CD8-positive, alpha-beta memory T cell (primary cell): ENCODE results near the gene EML6. TPM values are rescaled to one million over a fixed set of nuclear protein-coding genes. Genes with fewer than 3 reads are reported as not detected.

Source experiments
- CTCF ChIA-PET: fragments of 350-600 bp; sonication (Branson Sonifier 250); formaldehyde crosslinking; loops from one replicate; lab custom pipeline; 2021; ENCODE audit warnings: antibody characterized with exemption; lab: Charles Lee
- POLR2A ChIA-PET: fragments of 350-600 bp; sonication (Branson Sonifier 250); formaldehyde crosslinking; loops from one replicate; lab custom pipeline; 2021; ENCODE audit warnings: antibody characterized with exemption; lab: Charles Lee
- DNase-seq, 5 donors: peaks; one replicate each; pipeline versions ENCODE4 v3.0.0 to v3.0.0-alpha.2; 2020 to 2022; ENCODE audit warnings: mixed read lengths in 1 of 5
- H3K27ac ChIP-seq: one replicate; pipeline ENCODE4 v1.7.0; 2013; ENCODE audit warnings: low read depth, mild to moderate bottlenecking, low read length, moderate library complexity
- H3K27me3 ChIP-seq: 2 replicates; pipeline ENCODE4 v1.7.0; 2013; ENCODE audit warnings: low read length, mild to moderate bottlenecking; ENCODE audit not compliant: insufficient read depth, poor library complexity, severe bottlenecking
- H3K36me3 ChIP-seq: 2 replicates; pipeline ENCODE4 v1.7.0; 2013; ENCODE audit warnings: mild to moderate bottlenecking, low read length, moderate library complexity; ENCODE audit not compliant: insufficient read depth
- H3K4me1 ChIP-seq: 2 replicates; pipeline ENCODE4 v1.7.0; 2013; ENCODE audit warnings: mild to moderate bottlenecking, low read length, moderate library complexity; ENCODE audit not compliant: insufficient read depth
- H3K4me3 ChIP-seq: 2 replicates; pipeline ENCODE4 v1.7.0; 2013; ENCODE audit warnings: mild to moderate bottlenecking, low read length
- H3K9me3 ChIP-seq: 2 replicates; pipeline ENCODE4 v1.7.0; 2013; ENCODE audit warnings: mild to moderate bottlenecking, low read length
- H3K27ac Mint-ChIP-seq, 8 donors: one replicate each; pipeline ENCODE4 v1.8.0; 2020 to 2021; ENCODE audit warnings: mixed read lengths in 8 of 8, mild to moderate bottlenecking in 6 of 8, inconsistent platforms in 3 of 8, moderate library complexity in 3 of 8
- H3K27me3 Mint-ChIP-seq, 2 donors: one replicate each; pipeline ENCODE4 v1.8.0; 2020 to 2021; ENCODE audit warnings: mixed read lengths in 2 of 2, mild to moderate bottlenecking in 1 of 2, moderate library complexity in 1 of 2
- H3K36me3 Mint-ChIP-seq, 3 donors: one replicate each; pipeline ENCODE4 v1.8.0; 2020 to 2021; ENCODE audit warnings: mixed read lengths in 3 of 3, inconsistent platforms in 1 of 3, mild to moderate bottlenecking in 1 of 3
- H3K4me1 Mint-ChIP-seq, 3 donors: one replicate each; pipeline ENCODE4 v1.8.0; 2020 to 2021; ENCODE audit warnings: mixed read lengths in 3 of 3, inconsistent platforms in 1 of 3, mild to moderate bottlenecking in 1 of 3
- H3K4me3 Mint-ChIP-seq, 7 donors: one replicate each; pipeline ENCODE4 v1.8.0; 2020 to 2021; ENCODE audit warnings: mixed read lengths in 7 of 7, mild to moderate bottlenecking in 6 of 7, moderate library complexity in 4 of 7, inconsistent platforms in 2 of 7
- H3K9me3 Mint-ChIP-seq, 5 donors: one replicate each; pipeline ENCODE4 v1.8.0; 2020 to 2022; ENCODE audit warnings: mixed read lengths in 5 of 5, mild to moderate bottlenecking in 3 of 5, moderate library complexity in 2 of 5, inconsistent platforms in 1 of 5
- polyA plus RNA-seq: library from polyadenylated mRNA; unstranded; fragments of 300-500 nt; fragmentation: Illumina TruSeq; gene quantifications from one replicate; pipeline ENCODE4 v1.2.3, GENCODE V29; 2021
- total RNA-seq, 2 experiments: library from RNA; stranded (reverse); gene quantifications; one replicate each; pipeline ENCODE4 v1.2.3, GENCODE V29; 2021

The EML6 gene
- total and polyA plus RNA-seq, 3 experiments from 2014 or later = 0.05 to 2.3 (median 1.3) TPM

DNA sequence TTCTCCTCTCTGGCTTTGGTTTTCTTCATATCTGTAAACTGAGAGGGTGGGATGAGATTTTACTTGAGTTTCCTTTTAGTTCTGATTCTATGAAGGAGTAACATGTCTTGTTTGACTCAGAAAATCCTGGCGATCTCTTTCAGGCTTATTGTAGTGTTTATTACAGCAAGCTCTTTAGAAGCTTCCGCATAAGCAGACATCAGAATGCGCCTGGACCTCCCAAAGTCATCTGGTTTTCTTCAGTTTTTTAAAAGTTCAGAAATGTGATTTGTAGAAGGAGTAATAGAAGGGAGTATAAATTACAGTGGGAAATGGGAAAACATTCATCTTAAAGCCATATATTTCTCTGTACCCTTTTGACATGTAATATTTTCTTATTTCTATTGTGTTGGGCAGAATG lies 68.4 kb downstream of the EML6 start:
- H3K27me3 ChIP-seq = no peaks in the 10 kb centered on the region
- H3K4me3 ChIP-seq = no peak overlapping the region
- CTCF ChIA-PET = no interaction called here
- H3K4me1 ChIP-seq = no peaks in the 10 kb centered on the region
- Mint-ChIP-seq H3K27ac (no peak overlapping the region), H3K4me3 (no peak overlapping the region), H3K4me1 (no peaks in the 10 kb centered on the region), H3K36me3 (no peaks in the 10 kb centered on the region), H3K27me3 (peaks cover 0 to 12% of the 10 kb centered on the region in 2 donors), H3K9me3 (no peaks in the 10 kb centered on the region)
- H3K9me3 ChIP-seq = no peaks in the 10 kb centered on the region
- no peak for DNase-seq
- no peaks in the 10 kb centered on the region for H3K36me3 ChIP-seq
- POLR2A ChIA-PET = no interaction called here
- no peak overlapping the region for H3K27ac ChIP-seq

DNA sequence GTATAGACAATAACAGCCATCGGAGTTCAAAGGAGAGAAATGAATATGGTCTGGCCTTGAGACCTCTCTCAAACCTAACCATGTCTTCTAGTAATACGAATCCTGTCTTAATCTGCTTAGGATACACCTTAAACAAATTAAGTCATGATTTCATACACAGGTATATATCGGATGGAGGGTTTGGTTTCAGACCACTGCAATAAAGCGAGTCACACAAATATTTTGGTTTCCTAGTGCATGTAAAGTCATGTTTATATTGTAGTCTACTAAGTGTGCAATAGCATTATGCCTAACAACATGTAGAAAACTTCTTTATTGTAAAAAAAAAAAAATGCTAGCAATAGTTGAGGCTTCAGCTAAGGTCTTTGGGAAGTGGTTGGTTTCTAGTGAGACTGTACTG lies 73.8 kb downstream of the EML6 start:
- Mint-ChIP-seq H3K4me1 (no peaks in the 10 kb centered on the region), H3K9me3 (no peaks in the 10 kb centered on the region), H3K36me3 (no peaks in the 10 kb centered on the region), H3K27me3 (peaks cover 2 to 26% of the 10 kb centered on the region in 2 donors), H3K27ac (no peak overlapping the region), H3K4me3 (no peak overlapping the region)
- no peak for DNase-seq
- H3K9me3 ChIP-seq = no peaks in the 10 kb centered on the region
- no peak overlapping the region for H3K27ac ChIP-seq
- no peaks in the 10 kb centered on the region for H3K4me1 ChIP-seq
- H3K36me3 ChIP-seq = no peaks in the 10 kb centered on the region
- ChIA-PET POLR2A (no interaction called here), CTCF (interaction anchor here (0.7 kb wide), 1 partner anchor 10 kb away, joined by 3 read pairs; no protein-coding TSS in a partner anchor)
- no peaks in the 10 kb centered on the region for H3K27me3 ChIP-seq
- H3K4me3 ChIP-seq = no peak overlapping the region

DNA sequence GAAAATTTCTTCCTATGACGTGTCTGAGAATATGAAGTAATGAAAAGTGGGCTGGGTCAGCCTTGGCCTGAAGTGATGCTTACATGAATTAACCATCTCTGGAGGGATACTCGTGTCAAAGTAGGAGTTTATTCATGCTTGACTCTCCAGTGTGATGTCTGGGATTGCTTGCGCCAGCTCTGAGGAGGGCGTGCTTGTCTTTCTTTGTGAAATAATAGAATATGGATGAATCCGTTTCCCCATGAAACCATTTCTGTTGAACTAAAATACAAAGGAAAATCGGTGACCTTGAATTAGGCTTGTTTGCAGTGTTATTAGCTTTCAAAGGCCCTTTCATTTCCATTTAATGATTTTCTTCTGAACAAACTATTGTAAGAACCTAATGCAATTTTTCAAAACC lies 77.9 kb downstream of the EML6 start:
- no peak for DNase-seq
- Mint-ChIP-seq H3K36me3 (no peaks in the 10 kb centered on the region), H3K9me3 (peaks cover 0 to 5% (median 2%) of the 10 kb centered on the region in 5 donors), H3K4me1 (peaks cover 7 to 9% (median 7%) of the 10 kb centered on the region in 3 donors), H3K4me3 (no peak overlapping the region), H3K27me3 (peaks cover 2 to 22% of the 10 kb centered on the region in 2 donors), H3K27ac (no peak overlapping the region)
- H3K36me3 ChIP-seq = no peaks in the 10 kb centered on the region
- ChIA-PET POLR2A (no interaction called here), CTCF (no interaction called here)
- no peak overlapping the region for H3K27ac ChIP-seq
- no peaks in the 10 kb centered on the region for H3K9me3 ChIP-seq
- H3K4me1 ChIP-seq = no peaks in the 10 kb centered on the region
- no peaks in the 10 kb centered on the region for H3K27me3 ChIP-seq
- H3K4me3 ChIP-seq = no peak overlapping the region

DNA sequence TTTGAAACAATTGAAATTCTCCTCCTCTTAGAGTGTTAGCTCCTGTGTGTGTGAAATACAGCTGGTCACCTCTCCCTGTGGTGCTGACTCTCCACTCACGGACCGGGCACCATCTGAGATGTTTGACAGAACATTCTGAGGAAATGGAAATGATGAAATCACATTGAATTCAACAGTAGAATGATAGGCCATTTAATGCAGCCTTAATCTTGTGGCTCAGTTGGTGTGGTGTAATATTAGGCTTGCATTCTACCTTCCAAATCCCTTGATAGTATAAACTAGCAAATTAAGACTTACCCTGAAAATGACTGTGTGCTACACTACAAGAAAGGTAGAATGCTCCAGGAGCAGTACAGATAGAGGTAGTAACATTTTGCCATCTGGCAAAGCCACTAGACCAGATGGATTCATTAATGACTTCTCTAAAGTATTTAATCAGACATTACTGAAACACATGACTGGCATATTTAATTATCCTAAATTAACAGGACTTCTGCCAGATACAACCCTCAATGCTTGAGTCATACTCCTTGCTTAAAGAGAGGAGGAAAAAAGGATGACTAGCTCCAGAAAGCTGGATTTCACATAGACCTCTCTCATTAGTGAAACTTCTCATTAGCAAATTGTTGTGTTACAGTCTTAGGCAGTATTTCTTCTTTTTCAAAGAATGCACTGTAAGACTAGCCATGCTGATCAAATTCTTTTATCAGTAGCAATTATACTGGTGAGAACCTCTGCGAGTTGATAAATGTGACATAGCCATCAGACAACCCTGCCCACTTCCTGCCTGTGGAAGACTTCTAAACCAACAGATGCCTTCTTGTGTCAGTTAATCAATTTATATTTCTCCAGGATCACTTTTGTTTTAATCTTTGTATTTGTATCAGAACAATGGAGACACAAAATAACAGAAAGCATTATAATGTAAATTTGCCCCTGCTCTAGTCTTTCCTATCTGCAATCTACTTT lies 80.6 kb downstream of the EML6 start:
- Histone ChIP-seq H3K27me3 (no peaks in the 10 kb centered on the region), H3K27ac (no peak overlapping the region), H3K36me3 (no peaks in the 10 kb centered on the region), H3K4me1 (no peaks in the 10 kb centered on the region), H3K4me3 (no peak overlapping the region), H3K9me3 (no peaks in the 10 kb centered on the region)
- H3K9me3 Mint-ChIP-seq = peaks cover 0 to 5% (median 2%) of the 10 kb centered on the region in 5 donors
- no peak for DNase-seq
- no peak overlapping the region for H3K27ac Mint-ChIP-seq
- H3K4me1 Mint-ChIP-seq = peaks cover 7 to 9% (median 7%) of the 10 kb centered on the region in 3 donors
- H3K27me3 Mint-ChIP-seq = peaks cover 3 to 29% of the 10 kb centered on the region in 2 donors
- no peak overlapping the region for H3K4me3 Mint-ChIP-seq
- H3K36me3 Mint-ChIP-seq = peaks cover 0 to 1% (median 0%) of the 10 kb centered on the region in 3 donors
- POLR2A ChIA-PET = no interaction called here
- CTCF ChIA-PET = no interaction called here

DNA sequence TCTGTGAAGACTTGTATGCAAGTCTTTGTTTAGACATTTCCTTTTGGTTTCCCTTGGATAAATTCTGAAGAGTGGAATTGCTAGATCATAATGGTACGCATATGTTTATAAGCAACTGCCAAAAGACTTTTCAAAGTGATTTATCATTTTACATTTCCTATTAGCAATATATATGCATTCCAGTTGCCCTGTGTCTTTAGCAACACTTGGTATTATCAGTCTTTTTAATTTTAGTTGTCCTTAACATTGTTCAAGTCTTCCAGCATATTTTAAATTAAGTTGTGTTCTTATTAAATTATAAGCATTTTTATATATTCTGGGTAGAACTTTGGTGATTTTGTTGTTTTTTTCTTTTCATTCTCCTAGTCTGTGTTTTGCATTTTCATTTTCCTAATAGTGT lies 81.8 kb downstream of the EML6 start:
- Histone ChIP-seq H3K4me3 (no peak overlapping the region), H3K27ac (no peak overlapping the region), H3K36me3 (no peaks in the 10 kb centered on the region), H3K4me1 (no peaks in the 10 kb centered on the region), H3K27me3 (no peaks in the 10 kb centered on the region), H3K9me3 (no peaks in the 10 kb centered on the region)
- Mint-ChIP-seq H3K9me3 (peaks cover 0 to 5% (median 2%) of the 10 kb centered on the region in 5 donors), H3K36me3 (peaks cover 0 to 1% (median 0%) of the 10 kb centered on the region in 3 donors), H3K4me1 (peaks cover 7 to 9% (median 7%) of the 10 kb centered on the region in 3 donors), H3K27ac (no peak overlapping the region), H3K27me3 (peaks cover 6 to 32% of the 10 kb centered on the region in 2 donors), H3K4me3 (no peak overlapping the region)
- ChIA-PET CTCF (no interaction called here), POLR2A (no interaction called here)
- DNase-seq = no peak

DNA sequence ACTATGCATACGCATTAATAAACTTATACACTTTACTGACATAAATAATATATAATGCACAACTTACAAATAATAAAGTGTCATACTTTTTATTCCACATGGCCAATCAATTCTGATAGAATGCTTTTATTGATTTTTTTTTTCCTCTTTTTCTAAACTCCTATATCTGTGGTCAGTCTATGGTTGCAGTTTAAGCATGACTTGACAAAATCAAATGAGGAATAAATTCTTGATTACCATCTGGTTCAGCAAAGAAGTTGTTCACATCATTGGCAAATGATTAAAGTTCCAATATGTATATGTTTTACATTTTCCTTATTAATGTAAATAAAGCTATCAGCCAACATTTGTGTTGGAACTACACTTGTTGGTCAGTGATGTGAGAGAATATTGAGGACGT lies 83.5 kb downstream of the EML6 start:
- no peaks in the 10 kb centered on the region for H3K36me3 ChIP-seq
- CTCF ChIA-PET = no interaction called here

DNA sequence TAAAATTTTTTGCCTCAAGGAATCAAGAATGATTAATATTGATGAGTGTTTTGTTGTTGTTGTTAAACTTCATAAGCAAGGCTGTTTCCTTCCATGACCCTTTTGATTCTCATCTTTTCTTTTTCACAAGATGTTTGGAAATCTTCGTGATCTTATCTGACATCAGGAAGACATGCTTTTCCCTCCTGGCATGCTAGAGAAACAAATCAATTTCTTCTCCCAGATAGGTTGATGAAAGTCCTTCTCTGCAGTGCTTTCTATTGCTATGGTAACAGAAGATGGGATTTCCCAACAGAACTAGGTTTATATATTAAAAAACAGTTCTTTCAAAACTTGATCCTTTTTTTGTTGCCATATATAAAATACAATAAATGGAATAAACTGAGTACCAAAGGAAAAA lies 85.2 kb downstream of the EML6 start:
- no peaks in the 10 kb centered on the region for H3K27me3 ChIP-seq
- no peaks in the 10 kb centered on the region for H3K36me3 ChIP-seq
- H3K4me3 ChIP-seq = no peak overlapping the region
- H3K27ac ChIP-seq = no peak overlapping the region
- H3K27me3 Mint-ChIP-seq = peaks cover 8 to 24% of the 10 kb centered on the region in 2 donors
- H3K27ac Mint-ChIP-seq = no peak overlapping the region
- H3K9me3 ChIP-seq = no peaks in the 10 kb centered on the region
- H3K4me1 Mint-ChIP-seq = peaks cover 7 to 9% (median 7%) of the 10 kb centered on the region in 3 donors
- no peak overlapping the region for H3K4me3 Mint-ChIP-seq
- peaks cover 0 to 5% (median 2%) of the 10 kb centered on the region in 5 donors for H3K9me3 Mint-ChIP-seq
- POLR2A ChIA-PET = no interaction called here
- CTCF ChIA-PET = no interaction called here
- peaks cover 0 to 5% (median 1%) of the 10 kb centered on the region in 3 donors for H3K36me3 Mint-ChIP-seq
- H3K4me1 ChIP-seq = no peaks in the 10 kb centered on the region
- no peak for DNase-seq

More for the DNA sequence above, 83.5 kb downstream of the EML6 start:
- Histone ChIP-seq H3K27me3 (no peaks in the 10 kb centered on the region), H3K9me3 (no peaks in the 10 kb centered on the region), H3K4me3 (no peak overlapping the region), H3K27ac (no peak overlapping the region), H3K4me1 (no peaks in the 10 kb centered on the region)
- no peak overlapping the region for H3K4me3 Mint-ChIP-seq
- H3K9me3 Mint-ChIP-seq = peaks cover 0 to 5% (median 2%) of the 10 kb centered on the region in 5 donors
- H3K27ac Mint-ChIP-seq = no peak overlapping the region
- peaks cover 0 to 5% (median 1%) of the 10 kb centered on the region in 3 donors for H3K36me3 Mint-ChIP-seq
- DNase-seq = no peak
- H3K27me3 Mint-ChIP-seq = peaks cover 8 to 27% of the 10 kb centered on the region in 2 donors
- peaks cover 7 to 9% (median 7%) of the 10 kb centered on the region in 3 donors for H3K4me1 Mint-ChIP-seq
- POLR2A ChIA-PET = no interaction called here

DNA sequence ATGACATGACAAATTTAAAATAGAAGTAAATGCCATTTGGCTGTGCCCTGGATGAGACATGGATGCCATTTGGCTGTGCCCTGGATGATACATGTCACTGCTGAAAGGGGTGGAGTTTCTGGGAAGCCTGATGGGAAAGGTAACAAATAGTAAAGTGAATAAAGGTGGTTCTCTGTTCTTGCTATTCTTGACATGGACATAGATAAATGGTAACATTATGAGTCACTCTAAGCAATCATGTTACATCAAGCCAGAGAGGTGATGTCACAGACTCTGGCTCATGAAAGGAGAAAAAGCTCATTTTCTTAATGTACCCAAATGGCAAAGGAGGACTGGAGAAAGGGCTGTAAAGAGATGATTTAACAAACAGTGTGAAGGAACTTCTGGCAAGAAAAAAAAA lies 86.4 kb downstream of the EML6 start:
- Histone ChIP-seq H3K4me1 (no peaks in the 10 kb centered on the region), H3K9me3 (no peaks in the 10 kb centered on the region), H3K4me3 (no peak overlapping the region), H3K36me3 (no peaks in the 10 kb centered on the region), H3K27me3 (no peaks in the 10 kb centered on the region), H3K27ac (no peak overlapping the region)
- CTCF ChIA-PET = no interaction called here
- no peak overlapping the region for H3K4me3 Mint-ChIP-seq
- peaks cover 0 to 5% (median 2%) of the 10 kb centered on the region in 5 donors for H3K9me3 Mint-ChIP-seq
- no peak for DNase-seq
- POLR2A ChIA-PET = no interaction called here
- peaks cover 0 to 5% (median 1%) of the 10 kb centered on the region in 3 donors for H3K36me3 Mint-ChIP-seq
- H3K4me1 Mint-ChIP-seq = peaks cover under 1 to 2% (median under 1%) of the 10 kb centered on the region in 3 donors
- H3K27ac Mint-ChIP-seq = peak overlapping the region in 1 of 8 donors; percentile 52
- H3K27me3 Mint-ChIP-seq = peaks cover 10 to 24% of the 10 kb centered on the region in 2 donors
